ENCODE measurements around the gene IGSF6. TPM values are rescaled to one million over a fixed set of nuclear protein-coding genes. Genes with fewer than 3 reads are reported as not detected.

Gene IGSF6
- polyA plus RNA-seq, 2 donors = 0.45 to 1.1 TPM

Other genes starting within 250 kb of the IGSF6 start
- gene METTL9, start 53.0 kb downstream of the IGSF6 start, polyA plus RNA-seq = 10 to 100 TPM; 20.7 to 57.0 TPM
- gene OTOA, start 11.4 kb upstream of the IGSF6 start, polyA plus RNA-seq = not detected
- gene NPIPB4, start 205.1 kb upstream of the IGSF6 start, polyA plus RNA-seq = 10 to 100 TPM; 13.7 to 22.1 TPM

Data from esophagus (tissue), 2 donors.